Measurements from ENCODE around the gene NUP98.
A peak's percentile ranks its signal among the peaks of the same experiment; 100 is the strongest.

DNA sequence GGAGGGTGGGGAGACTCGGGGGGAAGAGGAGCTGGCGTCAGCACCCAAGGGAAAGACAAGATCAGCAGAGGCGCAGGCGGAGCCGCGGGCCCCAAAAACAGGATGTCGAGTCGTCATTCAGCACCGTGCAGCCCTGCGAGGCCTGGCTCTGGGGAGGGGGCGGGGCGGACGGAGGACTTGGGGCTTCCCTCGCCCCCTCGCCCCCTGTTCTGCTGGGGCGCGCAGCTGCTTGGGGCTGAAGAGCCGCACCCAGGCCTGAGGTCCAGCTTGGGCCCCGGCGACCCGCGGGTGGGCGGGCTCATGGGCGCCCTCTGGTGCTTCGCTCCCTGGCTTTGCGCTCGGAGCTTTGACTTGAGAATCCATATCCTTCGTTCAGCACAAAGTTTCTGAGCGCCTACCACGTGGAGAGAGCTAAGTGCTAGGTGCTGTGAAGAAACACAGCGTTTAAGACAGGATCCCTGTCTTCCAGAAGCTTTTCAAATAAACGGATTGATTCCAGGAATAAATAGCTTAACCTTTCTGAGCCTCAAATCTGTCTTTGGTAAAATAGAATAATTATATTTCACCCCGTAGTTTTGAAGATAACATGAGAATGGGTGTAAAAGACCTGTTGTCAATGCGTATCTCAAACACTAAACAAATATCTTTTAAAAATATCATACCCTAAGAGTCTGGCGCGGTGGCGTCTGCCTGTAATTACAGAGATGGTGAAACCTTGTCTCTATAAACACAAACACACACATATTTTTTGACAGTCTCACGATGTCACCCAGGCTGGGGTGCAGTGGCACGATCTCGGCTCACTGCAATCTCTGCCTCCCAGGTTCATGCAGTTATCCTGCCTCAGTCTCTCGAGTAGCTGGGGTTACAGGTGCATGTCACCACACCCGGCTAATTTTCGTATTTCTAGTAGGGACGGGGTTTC is 44.3 kb upstream of the NUP98 start:
- TF ChIP-seq, protein P1, sequence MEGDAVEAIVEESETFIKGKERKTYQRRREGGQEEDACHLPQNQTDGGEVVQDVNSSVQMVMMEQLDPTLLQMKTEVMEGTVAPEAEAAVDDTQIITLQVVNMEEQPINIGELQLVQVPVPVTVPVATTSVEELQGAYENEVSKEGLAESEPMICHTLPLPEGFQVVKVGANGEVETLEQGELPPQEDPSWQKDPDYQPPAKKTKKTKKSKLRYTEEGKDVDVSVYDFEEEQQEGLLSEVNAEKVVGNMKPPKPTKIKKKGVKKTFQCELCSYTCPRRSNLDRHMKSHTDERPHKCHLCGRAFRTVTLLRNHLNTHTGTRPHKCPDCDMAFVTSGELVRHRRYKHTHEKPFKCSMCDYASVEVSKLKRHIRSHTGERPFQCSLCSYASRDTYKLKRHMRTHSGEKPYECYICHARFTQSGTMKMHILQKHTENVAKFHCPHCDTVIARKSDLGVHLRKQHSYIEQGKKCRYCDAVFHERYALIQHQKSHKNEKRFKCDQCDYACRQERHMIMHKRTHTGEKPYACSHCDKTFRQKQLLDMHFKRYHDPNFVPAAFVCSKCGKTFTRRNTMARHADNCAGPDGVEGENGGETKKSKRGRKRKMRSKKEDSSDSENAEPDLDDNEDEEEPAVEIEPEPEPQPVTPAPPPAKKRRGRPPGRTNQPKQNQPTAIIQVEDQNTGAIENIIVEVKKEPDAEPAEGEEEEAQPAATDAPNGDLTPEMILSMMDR (IDR thresholded peaks at IDR 0.05), result peak; percentile 71 to 97 (median 90)
- peak in 1 of 2 donors; percentile 44 for TF ChIP-seq POLR2A (IDR thresholded peaks at IDR 0.05)

Data from heart left ventricle (tissue), 13 donors.